Right lobe of liver (tissue), 4 donors: ENCODE results near the gene TEX22.
A peak's percentile ranks its signal among the peaks of the same experiment; 100 is the strongest.

Source experiments
- POLR2A ChIP-seq: fragments of 450-650 bp; IDR thresholded peaks from one replicate; pipeline ENCODE4 v1.6.1; 2017; ENCODE audit warnings: antibody characterized with exemption, mild to moderate bottlenecking
- TF ChIP-seq, protein P1 (sequence below), 4 donors: fragments of 200-600 bp in 3 of 4; fragments of 450-650 bp in 1 of 4; IDR thresholded peaks; one replicate each; pipeline versions ENCODE4 v1.5.1 to v1.8.0; 2016 to 2022; ENCODE audit warnings: antibody characterized with exemption in 4 of 4, mild to moderate bottlenecking in 2 of 4
- donor health status: DM: no; HTN: no; CAD: no.
- donor health status: DM: no; HTN: no; CAD: no.
- donor health status: DM: no; HTN: yes; CAD: no.

GRCh38 chr14:105450864-105451720, 52.8 kb downstream of the TEX22 start:
- TF ChIP-seq, protein P1, sequence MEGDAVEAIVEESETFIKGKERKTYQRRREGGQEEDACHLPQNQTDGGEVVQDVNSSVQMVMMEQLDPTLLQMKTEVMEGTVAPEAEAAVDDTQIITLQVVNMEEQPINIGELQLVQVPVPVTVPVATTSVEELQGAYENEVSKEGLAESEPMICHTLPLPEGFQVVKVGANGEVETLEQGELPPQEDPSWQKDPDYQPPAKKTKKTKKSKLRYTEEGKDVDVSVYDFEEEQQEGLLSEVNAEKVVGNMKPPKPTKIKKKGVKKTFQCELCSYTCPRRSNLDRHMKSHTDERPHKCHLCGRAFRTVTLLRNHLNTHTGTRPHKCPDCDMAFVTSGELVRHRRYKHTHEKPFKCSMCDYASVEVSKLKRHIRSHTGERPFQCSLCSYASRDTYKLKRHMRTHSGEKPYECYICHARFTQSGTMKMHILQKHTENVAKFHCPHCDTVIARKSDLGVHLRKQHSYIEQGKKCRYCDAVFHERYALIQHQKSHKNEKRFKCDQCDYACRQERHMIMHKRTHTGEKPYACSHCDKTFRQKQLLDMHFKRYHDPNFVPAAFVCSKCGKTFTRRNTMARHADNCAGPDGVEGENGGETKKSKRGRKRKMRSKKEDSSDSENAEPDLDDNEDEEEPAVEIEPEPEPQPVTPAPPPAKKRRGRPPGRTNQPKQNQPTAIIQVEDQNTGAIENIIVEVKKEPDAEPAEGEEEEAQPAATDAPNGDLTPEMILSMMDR (IDR thresholded peaks at IDR 0.05) = peak in 1 of 4 donors; percentile 15
- TF ChIP-seq POLR2A = no peak
